GF-D8 (cell line): Measurements from ENCODE around the gene PPBP.
"Not testable (repeated sequence)": the region's sequence is repeated elsewhere in the genome, so short reads cannot be mapped to it uniquely, and the experiment has no call there.

Experiments
- DNase-seq: peaks from one replicate; lab custom pipeline; 2025; lab: John Stamatoyannopoulos, UW

PPBP gene

DNA sequence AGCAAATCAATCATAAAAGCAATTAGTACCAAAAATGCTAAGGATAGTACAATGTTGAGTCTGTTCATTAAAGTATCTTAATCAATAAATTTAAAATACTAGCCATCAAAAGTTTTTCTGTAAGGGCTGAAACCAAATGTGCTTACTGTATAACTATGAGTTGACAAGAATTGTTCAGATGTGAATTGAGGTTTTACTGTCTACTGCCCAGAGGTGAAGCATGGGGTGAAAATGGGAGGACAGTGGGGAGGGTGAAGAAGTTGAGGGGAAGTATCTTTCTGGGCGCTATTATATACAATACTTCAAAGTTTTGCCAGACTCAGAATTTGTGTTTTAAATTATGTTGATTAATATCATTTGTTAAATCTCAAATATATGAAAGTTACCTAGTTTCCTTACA lies 4.1 kb upstream of the PPBP start:
- no peak for DNase-seq

GRCh38 chr4:73991742-73992000 lies 3.7 kb upstream of the PPBP start:
- no peak for DNase-seq

DNA sequence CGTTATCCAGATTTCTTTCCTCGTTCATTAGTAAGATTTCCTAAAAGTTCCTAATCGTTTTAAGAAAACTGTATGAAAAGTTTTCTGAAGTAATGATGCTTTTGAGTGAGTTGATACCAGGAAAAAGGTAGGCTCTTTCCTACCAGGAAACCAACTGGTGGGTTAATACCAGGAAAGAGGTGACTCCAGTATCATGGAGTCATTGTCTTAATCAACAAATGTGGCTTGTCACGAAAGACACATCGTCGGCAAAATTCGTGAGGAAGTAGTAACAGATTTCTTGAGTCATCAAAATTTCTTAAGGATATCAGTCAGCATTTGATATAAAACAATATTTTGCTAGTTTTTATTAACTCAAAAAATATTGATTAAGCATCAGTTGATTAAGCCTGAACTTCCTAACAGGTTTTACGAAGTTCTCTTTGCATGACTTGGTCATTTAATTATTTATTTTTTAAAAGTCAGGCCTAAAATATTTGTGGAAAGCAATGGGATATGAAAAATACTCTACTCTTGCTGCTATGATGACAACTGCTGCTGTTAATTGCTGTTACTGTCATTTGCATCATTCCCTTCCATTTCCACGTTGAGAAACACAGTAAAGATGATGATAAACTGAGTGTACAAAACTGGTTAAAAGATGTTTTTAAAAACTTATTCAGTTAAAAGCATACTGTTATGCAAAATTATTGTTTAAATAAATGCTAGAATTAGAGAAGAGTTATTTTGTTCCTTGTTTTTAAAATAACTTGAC lies 3.2 kb upstream of the PPBP start:
- no peak for DNase-seq

DNA sequence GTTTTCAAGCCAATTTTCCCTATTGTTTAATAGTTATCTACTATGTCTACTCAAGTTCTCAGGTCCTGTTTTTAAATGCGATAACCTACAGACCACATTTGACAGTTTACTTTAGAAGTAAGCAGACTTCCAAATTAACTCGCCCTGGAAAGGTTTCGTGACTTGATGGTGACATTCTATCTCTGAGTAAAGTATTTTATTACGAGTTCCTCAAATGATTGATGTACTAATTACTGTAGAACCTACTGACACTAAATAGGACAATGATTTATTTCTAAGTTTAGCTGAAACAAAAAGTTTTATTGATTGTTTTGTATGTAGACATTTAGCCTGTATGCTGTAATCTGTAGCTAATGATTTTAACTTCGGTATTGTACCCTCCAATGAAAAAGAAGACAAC lies 1.9 kb upstream of the PPBP start:
- DNase-seq: no peak

DNA sequence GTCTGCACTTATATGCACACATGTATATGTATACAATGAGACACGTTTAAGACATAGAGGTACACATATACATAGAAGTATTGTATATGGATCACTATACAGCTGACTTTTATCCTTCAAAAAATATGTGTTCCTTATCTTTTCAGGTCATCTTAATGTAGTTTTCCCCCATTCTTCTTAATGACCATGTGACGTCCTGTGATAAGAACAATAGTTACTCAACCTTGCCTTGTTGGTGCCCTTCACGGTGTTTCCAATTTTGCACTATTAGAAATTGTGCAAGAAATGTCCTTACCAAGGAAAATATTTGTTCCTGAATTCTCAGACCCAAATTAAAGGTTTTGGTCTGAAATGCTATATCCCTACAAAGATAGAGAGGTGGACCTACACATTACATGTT lies 1.0 kb upstream of the PPBP start:
- DNase-seq: no peak

DNA sequence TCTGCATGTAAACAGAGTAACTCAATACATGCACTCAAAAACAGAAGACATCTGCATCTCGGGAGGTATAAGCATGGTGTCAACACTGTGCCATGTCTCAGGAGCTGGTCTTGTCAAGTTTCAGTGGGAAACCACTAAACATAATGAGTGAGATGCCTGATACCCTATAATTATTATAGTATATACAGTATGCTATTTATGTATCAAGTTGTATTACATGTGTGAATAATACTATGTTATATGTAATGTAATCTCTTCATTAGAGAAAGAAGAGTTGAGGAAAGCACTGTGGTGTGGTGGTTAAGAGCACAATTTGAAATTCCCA lies 2.5 kb downstream of the PPBP start:
- no peak for DNase-seq

- no peak for DNase-seq
These were observed 3.1 kb downstream of the PPBP start for GRCh38 chr4:73984736-73985527.

DNA sequence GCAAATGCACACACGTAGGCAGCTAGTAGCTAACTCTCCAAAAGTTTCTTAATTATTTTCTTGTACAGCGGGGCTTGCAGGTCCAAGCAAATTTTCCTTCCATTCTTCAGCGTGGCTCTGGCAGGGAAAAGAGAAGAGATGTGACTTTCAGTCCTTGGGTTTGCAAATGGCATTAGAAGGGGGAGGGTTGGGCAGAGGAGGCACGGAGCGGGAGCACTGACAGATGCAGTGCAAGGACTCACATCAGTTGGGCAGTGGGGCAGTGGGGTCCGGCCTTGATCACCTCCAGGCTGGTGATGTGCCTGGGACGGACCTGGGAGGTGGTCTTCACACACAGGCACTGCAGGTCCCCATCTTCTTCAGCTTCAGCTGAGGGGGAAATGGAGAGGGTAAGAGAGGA lies 6.8 kb downstream of the PPBP start:
- not testable (repeated sequence) for DNase-seq

- no peak for DNase-seq
These were observed 8.5 kb downstream of the PPBP start for GRCh38 chr4:73979407-73979957.

- DNase-seq: no peak
These were observed 9.1 kb downstream of the PPBP start for GRCh38 chr4:73978886-73979285.

DNA sequence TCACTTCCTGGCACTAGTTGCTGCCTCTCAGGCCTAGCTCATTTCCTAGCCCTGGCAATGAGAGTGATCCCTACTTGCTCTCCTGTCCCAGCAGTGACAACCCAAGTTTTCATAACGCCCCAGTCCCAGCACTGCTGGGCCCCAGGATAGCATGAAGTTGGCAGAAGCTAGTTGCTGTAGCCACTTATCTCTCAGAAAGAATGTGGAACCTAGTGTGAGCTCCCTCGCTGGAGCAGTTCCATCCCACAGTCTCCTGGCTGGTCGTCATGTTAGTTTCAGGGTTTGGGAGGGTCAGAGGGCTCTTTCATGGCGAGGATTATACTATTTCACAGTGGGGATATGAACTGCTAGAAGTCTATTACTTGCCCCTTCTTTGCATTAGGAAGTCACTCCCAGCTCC lies 11.3 kb downstream of the PPBP start:
- no peak for DNase-seq

DNA sequence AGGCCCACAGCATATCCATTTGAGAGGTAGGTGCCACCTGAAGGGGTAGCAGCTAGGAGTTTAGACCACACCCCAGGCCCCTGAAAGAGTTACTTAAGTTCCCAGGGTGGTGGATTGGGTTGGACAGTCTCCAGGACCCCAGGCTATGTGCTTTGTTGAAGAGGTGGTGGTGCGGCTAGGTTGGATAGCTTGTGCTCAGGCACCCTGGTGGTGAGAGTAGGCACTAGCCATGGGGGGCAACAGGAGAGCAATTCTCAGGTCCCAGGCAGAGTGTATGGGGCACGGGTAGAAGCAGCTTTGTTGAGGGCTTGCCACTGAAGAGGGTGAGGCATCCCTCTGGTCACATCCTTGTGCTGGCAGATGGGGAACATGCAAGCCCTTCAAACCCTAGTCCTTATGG lies 11.8 kb downstream of the PPBP start:
- no peak for DNase-seq

GRCh38 chr4:73974352-73974751 lies 13.6 kb downstream of the PPBP start:
- no peak for DNase-seq

DNA sequence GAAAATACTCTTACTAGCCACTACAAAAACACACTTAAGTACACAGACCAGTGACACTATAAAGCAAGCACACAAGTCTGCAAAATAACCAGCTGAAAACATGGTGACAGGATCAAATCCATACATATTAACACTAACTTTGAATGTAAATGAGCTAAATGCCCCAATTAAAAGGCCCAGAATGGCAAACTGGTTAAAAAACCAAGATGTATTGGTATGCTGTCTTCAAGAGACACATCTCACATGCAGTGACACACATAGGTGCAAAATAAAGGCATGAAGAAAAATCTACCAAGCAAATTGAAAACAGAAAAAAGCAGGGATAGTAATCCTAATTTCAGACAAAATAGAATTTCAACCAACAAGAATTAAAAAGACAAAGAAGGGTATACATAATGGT lies 17.0 kb downstream of the PPBP start:
- no peak for DNase-seq

- no peak for DNase-seq
These were observed 18.0 kb downstream of the PPBP start for GRCh38 chr4:73970011-73970410.

- DNase-seq: no peak
These were observed 20.1 kb downstream of the PPBP start for GRCh38 chr4:73967866-73968265.

- DNase-seq: no peak
These were observed 23.0 kb downstream of the PPBP start for GRCh38 chr4:73964862-73965611.

- no peak for DNase-seq
These were observed 25.3 kb downstream of the PPBP start for GRCh38 chr4:73962724-73963123.

DNA sequence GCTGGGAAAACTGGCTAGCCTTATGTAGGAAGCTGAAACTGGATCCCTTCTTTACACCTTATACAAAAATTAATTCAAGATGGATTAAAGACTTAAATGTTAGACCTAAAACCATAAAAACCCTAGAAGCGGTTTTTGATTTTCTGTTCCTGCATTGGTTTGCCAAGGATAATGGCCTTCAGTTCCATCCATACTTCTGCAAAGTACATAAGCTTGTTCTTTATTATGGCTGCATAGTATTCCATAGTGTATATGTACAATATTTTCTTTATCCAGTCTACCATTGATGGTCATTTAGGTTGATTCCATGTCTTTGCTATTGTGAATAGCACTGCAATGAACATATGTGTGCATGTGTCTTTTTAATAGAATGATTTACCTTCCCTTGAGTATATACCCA lies 28.9 kb downstream of the PPBP start:
- not testable (repeated sequence) for DNase-seq

GRCh38 chr4:73952352-73952751 lies 35.6 kb downstream of the PPBP start:
- DNase-seq: no peak

- DNase-seq: not testable (repeated sequence)
These were observed 37.5 kb downstream of the PPBP start for GRCh38 chr4:73950376-73950920.

- no peak for DNase-seq
These were observed 38.8 kb downstream of the PPBP start for GRCh38 chr4:73948990-73949706.
